K562 (cell line): ENCODE measurements around the gene ASXL2. TPM values are rescaled to one million over a fixed set of nuclear protein-coding genes. Genes with fewer than 3 reads are reported as not detected.
A peak's percentile ranks its signal among the peaks of the same experiment; 100 is the strongest.

ENCODE experiments used
- ATAC-seq: fragments of 200-7000 bp; cut with Tn5 transposase; 3 replicates; pipeline ENCODE4 v1.9.1; 2020; ENCODE audit warnings: moderate library complexity
- BruUV-seq: library from RNA; stranded (reverse); fragments of 400-500 nt; replicated peaks from 2 replicates; lab custom pipeline; 2021; lab: Mats Ljungman, UMichigan
- CTCF ChIA-PET: fragments of 300-600 bp; formaldehyde crosslinking; extraction: SDS; loops from one replicate; lab custom pipeline; 2021; ENCODE audit warnings: low intra/inter-chr PET ratio; lab: Yijun Ruan, JAX
- POLR2A ChIA-PET: fragments of 300-600, 350-650 bp; sonication (Branson Sonifier 250); formaldehyde crosslinking; extraction: SDS; loops from one replicate; lab custom pipeline; 2021; ENCODE audit warnings: antibody characterized with exemption, inconsistent platforms; lab: Yijun Ruan, JAX
- DNase-seq, 4 experiments: peaks; one replicate each; pipeline versions ENCODE4 v3.0.0 to v3.0.0-alpha.2; 2011 to 2018; ENCODE audit warnings: low spot score in 3 of 4, mixed read lengths in 3 of 4; ENCODE audit errors: extremely low read depth in 1 of 4
- FAIRE-seq: peaks from 2 replicates; lab custom pipeline; 2011; peaks lifted over from hg19 to GRCh38; lab: Jason Lieb, UNC
- H2AFZ ChIP-seq: 2 replicates; pipeline ENCODE4 v1.6.0; 2011; ENCODE audit warnings: low read depth, low read length, control low read depth, inconsistent platforms
- H3K27ac ChIP-seq: fragments of 200-600 bp; 3 replicates; pipeline ENCODE4 v1.8.0; 2011; ENCODE audit warnings: low read depth, mild to moderate bottlenecking, control low read depth, inconsistent platforms, low read length, moderate library complexity, mixed read lengths; ENCODE audit errors: extremely low read depth
- H3K27me3 ChIP-seq, 2 experiments: fragments of 300-600 bp in 1 of 2; 2 replicates in 1 of 2; 3 replicates in 1 of 2; pipeline versions ENCODE4 v1.6.0 to v1.8.0; 2011; ENCODE audit warnings: inconsistent platforms in 2 of 2, low read length in 2 of 2, mild to moderate bottlenecking in 1 of 2, mixed read lengths in 1 of 2, moderate library complexity in 1 of 2; ENCODE audit not compliant: control insufficient read depth in 2 of 2, insufficient read depth in 2 of 2
- H3K36me3 ChIP-seq: fragments of 300-600 bp; 3 replicates; pipeline ENCODE4 v1.8.0; 2011; ENCODE audit warnings: mild to moderate bottlenecking, low read length, inconsistent platforms; ENCODE audit not compliant: control insufficient read depth, insufficient read depth
- H3K4me1 ChIP-seq, 2 experiments: fragments of 200-600 bp in 1 of 2; replicated peaks in 1 of 2; 2 replicates in 1 of 2; 3 replicates in 1 of 2; pipeline versions ENCODE4 v1.5.1 to v1.8.0; 2011; ENCODE audit warnings: inconsistent platforms in 2 of 2, low read length in 2 of 2, mild to moderate bottlenecking in 1 of 2, mixed read lengths in 1 of 2, moderate library complexity in 1 of 2; ENCODE audit not compliant: control insufficient read depth in 2 of 2, insufficient read depth in 2 of 2
- H3K4me2 ChIP-seq: 2 replicates; pipeline ENCODE4 v1.6.1; 2011; ENCODE audit warnings: low read length, control low read depth, inconsistent platforms, mixed read lengths; ENCODE audit not compliant: insufficient read depth
- H3K4me3 ChIP-seq: fragments of 200-600 bp; sonication (generic), shearing (Covaris generic); 2 replicates; pipeline ENCODE4 v1.5.1; 2016; ENCODE audit warnings: control low read depth, inconsistent platforms
- H3K79me2 ChIP-seq: fragments of 200-600 bp; 3 replicates; pipeline ENCODE4 v1.8.0; 2011; ENCODE audit warnings: low read length, inconsistent platforms; ENCODE audit not compliant: control insufficient read depth, insufficient read depth
- H3K9ac ChIP-seq, 2 experiments: 2 replicates each; pipeline versions ENCODE4 v1.6.0 to v1.6.1; 2011; ENCODE audit warnings: low read depth in 2 of 2, low read length in 2 of 2, control low read depth in 1 of 2, inconsistent platforms in 1 of 2, mild to moderate bottlenecking in 1 of 2, mixed read lengths in 1 of 2; ENCODE audit not compliant: insufficient read depth in 1 of 2
- H3K9me1 ChIP-seq: one replicate; pipeline ENCODE4 v1.6.0; 2011; ENCODE audit warnings: inconsistent platforms, mild to moderate bottlenecking, low read length, moderate library complexity; ENCODE audit not compliant: control insufficient read depth, insufficient read depth
- H3K9me3 ChIP-seq: replicated peaks from 2 replicates; pipeline ENCODE4 v1.5.1; 2011; ENCODE audit warnings: low read depth, low read length, inconsistent platforms; ENCODE audit not compliant: control insufficient read depth, insufficient read depth
- H4K20me1 ChIP-seq: replicated peaks from 2 replicates; pipeline ENCODE4 v1.6.1; 2011; ENCODE audit warnings: low read length, inconsistent platforms, mixed read lengths; ENCODE audit not compliant: control insufficient read depth, insufficient read depth
- ARID1B ChIP-seq: fragments of 450-650 bp; IDR thresholded peaks from 2 replicates; pipeline ENCODE4 v1.6.1; 2016; ENCODE audit warnings: antibody characterized with exemption, mild to moderate bottlenecking, inconsistent platforms
- ARID4B ChIP-seq: sonication (generic); formaldehyde crosslinking; IDR thresholded peaks from 2 replicates; pipeline ENCODE4 v1.8.0; 2022; ENCODE audit warnings: mild to moderate bottlenecking, missing genetic modification reagents
- ARNT ChIP-seq, 2 experiments: fragments of 450-650 bp; IDR thresholded peaks; 2 replicates each; pipeline ENCODE4 v1.6.1; 2016; ENCODE audit warnings: mild to moderate bottlenecking in 1 of 2
- BACH1 ChIP-seq: fragments of 200-800 bp; sonication (Bioruptor generic); IDR thresholded peaks from 2 replicates; pipeline ENCODE4 v1.6.1; 2016; ENCODE audit warnings: missing genetic modification characterization, missing compliant biosample characterization
- CREB3L1 ChIP-seq: fragments of 450-650 bp; IDR thresholded peaks from 2 replicates; pipeline ENCODE4 v1.6.1; 2014; ENCODE audit warnings: low read depth, mild to moderate bottlenecking, moderate library complexity, borderline replicate concordance
- E2F5 ChIP-seq: sonication (generic); formaldehyde crosslinking; IDR thresholded peaks from 2 replicates; pipeline ENCODE4 v1.8.0; 2022; ENCODE audit warnings: mild to moderate bottlenecking, missing genetic modification reagents
- FOXA1 ChIP-seq: fragments of 450-650 bp; IDR thresholded peaks from 2 replicates; pipeline ENCODE4 v1.6.1; 2016; ENCODE audit warnings: mild to moderate bottlenecking, borderline replicate concordance
- GABPA ChIP-seq: fragments of 200-800 bp; sonication (Bioruptor generic); conservative IDR thresholded peaks from 2 replicates; pipeline ENCODE4 v1.6.1; 2016; ENCODE audit warnings: low read depth, missing genetic modification characterization, missing compliant biosample characterization
- GTF2E2 ChIP-seq: fragments of 200-800 bp; sonication (Bioruptor generic); IDR thresholded peaks from 2 replicates; pipeline ENCODE4 v1.6.1; 2016; ENCODE audit warnings: missing genetic modification characterization, missing compliant biosample characterization
- KLF13 ChIP-seq: fragments of 450-650 bp; IDR thresholded peaks from 2 replicates; pipeline ENCODE4 v1.6.1; 2016; ENCODE audit warnings: missing genetic modification characterization, low read depth, mild to moderate bottlenecking, missing compliant biosample characterization, moderate library complexity, borderline replicate concordance
- NELFE ChIP-seq: IDR thresholded peaks from 2 replicates; pipeline ENCODE4 v1.6.1; 2011; ENCODE audit warnings: mild to moderate bottlenecking; ENCODE audit not compliant: insufficient read depth, insufficient read length
- NFE2 ChIP-seq: IDR thresholded peaks from 2 replicates; pipeline ENCODE4 v1.6.1; 2014; ENCODE audit warnings: antibody characterized with exemption, low read depth
- NR2C2 ChIP-seq, 2 experiments: fragments of 200-800 bp in 1 of 2; sonication (Bioruptor generic) in 1 of 2; sonication (generic) in 1 of 2; formaldehyde crosslinking in 1 of 2; IDR thresholded peaks; 2 replicates each; pipeline versions ENCODE4 v1.6.1 to v1.8.0; 2016 to 2022; ENCODE audit warnings: mild to moderate bottlenecking in 1 of 2, missing compliant biosample characterization in 1 of 2, missing genetic modification characterization in 1 of 2, missing genetic modification reagents in 1 of 2
- RBM17 ChIP-seq: fragments of 200-400 bp; formaldehyde crosslinking; IDR thresholded peaks from 2 replicates; pipeline ENCODE4 v1.6.1; 2017; ENCODE audit warnings: low read depth, mild to moderate bottlenecking, low read length, borderline replicate concordance
- RCOR1 ChIP-seq, 2 experiments: IDR thresholded peaks; 2 replicates each; pipeline ENCODE4 v1.6.1; 2012; ENCODE audit warnings: low read depth in 2 of 2, low read length in 2 of 2, borderline replicate concordance in 1 of 2, improper control_type of control experiment in 1 of 2
- SMARCA5 ChIP-seq: fragments of 450-650 bp; IDR thresholded peaks from 2 replicates; pipeline ENCODE4 v1.6.1; 2016
- ZNF384 ChIP-seq: IDR thresholded peaks from 2 replicates; pipeline ENCODE4 v1.6.1; 2012; ENCODE audit warnings: low read depth, low read length, improper control_type of control experiment
- in situ Hi-C: fragments of 300-500 bp; cut with MboI; formaldehyde crosslinking; loops from 4 replicates; pipeline ENCODE4 v1.15.0; 2018; ENCODE audit warnings: inconsistent platforms, mixed read lengths
- intact Hi-C: fragments of 100-400 bp; cut with micrococcal nuclease; formaldehyde crosslinking; loops from 2 replicates; pipeline ENCODE4 v1.14.2; 2022
- polyA plus RNA-seq, 8 experiments: library from polyadenylated mRNA; depleted of rRNA in 4 of 8; stranded (reverse) in 5 of 8; unstranded in 3 of 8; fragments of >200 nt; fragmentation: Nextera tagmentation in 2 of 8; fragmentation: Illumina TruSeq in 1 of 8; extraction: Ambion mirVana in 2 of 8; extraction: Trizol in 1 of 8; gene quantifications; 2 replicates each; pipeline versions ENCODE4 v1.2.1 to v1.2.3, GENCODE V29; 2011 to 2014; ENCODE audit warnings: inconsistent platforms in 1 of 8, missing spikeins in 1 of 8
- total RNA-seq, 7 experiments: library from RNA; depleted of rRNA in 6 of 7; stranded (reverse); fragments of >200 nt in 6 of 7; fragmentation: Illumina TruSeq in 2 of 7; extraction: Trizol in 2 of 7; gene quantifications; 2 replicates each; pipeline versions ENCODE4 v1.2.1 to v1.2.3, GENCODE V29; 2011 to 2021; ENCODE audit warnings: low replicate concordance in 1 of 7

ASXL2 gene
- total and polyA plus RNA-seq, 9 of the 15 experiments (the other 6 are each of a cell fraction or from before 2014, with no cell fraction given): 2.2 to 25.9 (median 9.0) TPM

- Histone ChIP-seq H3K9me3 (no peaks in the 10 kb centered on the region), H3K9me1 (no peaks in the 10 kb centered on the region), H3K27me3 (no peaks in the 10 kb centered on the region), H3K9ac (no peak overlapping the region), H4K20me1 (no peaks in the 10 kb centered on the region), H2AFZ (no peak overlapping the region), H3K36me3 (peaks cover 15% of the 10 kb centered on the region; the same call in 2 of the 3 replicates), H3K4me3 (no peak overlapping the region), H3K4me1 (peaks cover 7 to 8% of the 10 kb centered on the region in 2 experiments), H3K4me2 (no peak overlapping the region), H3K27ac (no peak overlapping the region), H3K79me2 (peaks cover 32% of the 10 kb centered on the region)
- in situ Hi-C loops: no loop called here
- intact Hi-C loops: no loop called here
- ChIA-PET POLR2A (interaction anchor here (0.9 kb wide), 1 partner anchor 10 kb away, joined by 3 read pairs; no protein-coding TSS in a partner anchor), CTCF (no interaction called here)
- ATAC-seq: no peak
- FAIRE-seq: no peak
- DNase-seq: no peak
- BruUV-seq: no TSS peak
- no peak for TF ChIP-seq RBM17
- no peak for TF ChIP-seq E2F5 (CRISPR knock-in tag)
- TF ChIP-seq RCOR1 (IDR thresholded peaks at IDR 0.05; ENCODE audit: borderline replicate concordance in 1 of 2, low read depth in 2 of 2, low read length in 2 of 2): no peak
- no peak for TF ChIP-seq NR2C2 (CRISPR knock-in tag; IDR thresholded peaks at IDR 0.05)
- TF ChIP-seq NR2C2 (tag; IDR thresholded peaks at IDR 0.05): no peak
- TF ChIP-seq ZNF384: no peak
- TF ChIP-seq KLF13: no peak
- TF ChIP-seq GTF2E2 (tag): no peak
- peak; percentile 22; the same call in 1 of the 2 replicates for TF ChIP-seq ARID1B
- TF ChIP-seq NFE2: peak; percentile 76
- no peak for TF ChIP-seq ARID4B (CRISPR knock-in tag)
- TF ChIP-seq CREB3L1: no peak
- no peak for TF ChIP-seq NELFE
- no peak for TF ChIP-seq GABPA (tag)
- TF ChIP-seq SMARCA5: no peak
- no peak for TF ChIP-seq ARNT (IDR thresholded peaks at IDR 0.05)
- no peak for TF ChIP-seq BACH1 (tag)
- no peak for TF ChIP-seq FOXA1
Observed at GRCh38 chr2:25819597-25820039, 58.7 kb downstream of the ASXL2 start.
